GM18511 (cell line): Measurements from ENCODE around the gene BCL2L2.
"Not testable (repeated sequence)": the region's sequence is repeated elsewhere in the genome, so short reads cannot be mapped to it uniquely, and the experiment has no call there.

Experiments
- ATAC-seq: cut with Tn5 transposase; IDR thresholded peaks from one replicate; pipeline ENCODE4 v1.9.1; 2021; ENCODE audit warnings: mild to moderate bottlenecking, moderate library complexity; ENCODE audit not compliant: unreplicated experiment

BCL2L2 gene

DNA sequence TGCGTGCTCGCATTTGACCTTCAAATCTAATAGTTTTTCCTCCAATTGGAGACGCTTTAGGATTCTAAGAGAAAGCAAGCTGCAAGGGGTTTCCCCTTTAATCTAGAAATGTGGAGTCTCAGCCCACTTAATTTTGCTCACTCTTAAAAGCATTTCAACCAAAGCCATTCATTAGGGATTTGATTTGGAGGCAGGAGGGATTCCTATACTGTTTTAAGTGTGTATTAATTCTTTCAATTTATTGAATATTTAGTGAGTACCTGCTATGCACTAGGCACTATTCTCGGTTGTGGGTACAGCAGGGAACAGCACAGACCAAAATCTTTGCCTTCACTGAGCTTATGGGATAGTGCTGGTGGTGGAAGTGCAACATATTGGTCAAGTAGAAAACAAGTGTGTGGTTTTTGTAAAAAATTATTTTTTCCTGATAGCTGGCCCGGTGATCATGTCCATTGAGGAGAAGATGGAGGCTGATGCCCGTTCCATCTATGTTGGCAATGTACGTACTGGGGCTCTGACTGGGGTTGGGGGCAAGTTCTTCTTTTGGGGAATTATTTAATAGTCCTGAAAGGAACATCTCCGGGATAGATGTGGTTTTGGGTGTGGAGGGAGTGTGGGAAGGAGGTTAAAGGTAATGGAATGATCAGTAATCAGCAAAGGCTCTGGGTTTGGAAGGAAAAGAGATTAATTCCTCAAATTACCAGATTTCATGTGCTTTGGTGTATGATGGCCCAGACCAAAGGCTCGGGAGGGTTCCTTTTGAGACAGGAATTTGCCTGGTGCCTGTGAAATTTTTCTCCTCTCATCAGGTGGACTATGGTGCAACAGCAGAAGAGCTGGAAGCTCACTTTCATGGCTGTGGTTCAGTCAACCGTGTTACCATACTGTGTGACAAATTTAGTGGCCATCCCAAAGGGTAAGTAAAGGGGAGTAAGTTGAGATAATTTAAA is 16.2 kb downstream of the BCL2L2 start:
- no peak for ATAC-seq

DNA sequence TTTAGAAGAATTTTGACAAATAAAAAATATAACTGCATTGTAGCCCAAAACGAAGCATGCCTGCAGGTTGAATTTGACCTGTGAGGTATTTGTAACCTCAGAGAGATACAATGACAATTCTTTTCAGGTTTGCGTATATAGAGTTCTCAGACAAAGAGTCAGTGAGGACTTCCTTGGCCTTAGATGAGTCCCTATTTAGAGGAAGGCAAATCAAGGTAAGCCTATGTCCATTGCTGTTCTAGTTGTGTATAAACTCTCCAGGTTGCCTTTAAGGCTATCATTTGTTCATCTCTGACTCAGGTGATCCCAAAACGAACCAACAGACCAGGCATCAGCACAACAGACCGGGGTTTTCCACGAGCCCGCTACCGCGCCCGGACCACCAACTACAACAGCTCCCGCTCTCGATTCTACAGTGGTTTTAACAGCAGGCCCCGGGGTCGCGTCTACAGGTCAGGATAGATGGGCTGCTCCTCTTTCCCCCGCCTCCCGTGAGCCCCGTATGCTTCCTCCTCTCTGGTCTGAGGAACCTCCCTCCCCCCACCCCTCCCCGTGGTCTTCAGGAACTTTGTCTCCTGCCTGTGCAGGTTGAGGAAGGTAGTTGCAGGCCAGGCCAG is 17.3 kb downstream of the BCL2L2 start:
- ATAC-seq = no peak

DNA sequence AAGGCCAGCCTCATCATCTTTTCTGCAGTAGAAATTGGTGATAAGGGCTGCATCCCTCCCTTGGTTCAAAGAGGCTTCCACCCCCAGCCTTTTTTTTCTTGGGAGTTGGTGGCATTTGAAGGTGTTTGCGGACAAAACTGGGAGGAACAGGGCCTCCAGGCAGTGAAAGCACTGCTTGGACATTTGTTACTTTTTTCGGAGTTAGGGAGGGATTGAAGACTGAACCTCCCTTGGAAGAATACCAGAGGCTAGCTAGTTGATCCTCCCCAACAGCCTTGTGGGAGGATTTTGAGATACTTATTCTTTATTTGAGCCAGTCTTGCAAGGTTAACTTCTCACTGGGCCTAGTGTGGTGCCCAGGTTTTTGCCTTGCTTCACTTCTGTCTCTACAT is 17.8 kb downstream of the BCL2L2 start:
- no peak for ATAC-seq

DNA sequence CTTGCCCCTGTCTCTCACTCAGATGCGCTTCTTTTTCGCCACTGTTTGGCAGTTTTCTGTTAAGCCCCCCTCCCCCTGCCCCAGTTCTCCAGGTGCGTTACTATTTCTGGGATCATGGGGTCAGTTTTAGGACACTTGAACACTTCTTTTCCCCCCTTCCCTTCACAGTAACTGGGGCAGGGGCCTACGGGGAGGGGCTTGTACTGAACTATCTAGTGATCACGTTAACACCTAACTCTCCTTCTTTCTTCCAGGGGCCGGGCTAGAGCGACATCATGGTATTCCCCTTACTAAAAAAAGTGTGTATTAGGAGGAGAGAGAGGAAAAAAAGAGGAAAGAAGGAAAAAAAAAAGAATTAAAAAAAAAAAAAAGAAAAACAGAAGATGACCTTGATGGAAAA is 18.4 kb downstream of the BCL2L2 start:
- no peak for ATAC-seq

DNA sequence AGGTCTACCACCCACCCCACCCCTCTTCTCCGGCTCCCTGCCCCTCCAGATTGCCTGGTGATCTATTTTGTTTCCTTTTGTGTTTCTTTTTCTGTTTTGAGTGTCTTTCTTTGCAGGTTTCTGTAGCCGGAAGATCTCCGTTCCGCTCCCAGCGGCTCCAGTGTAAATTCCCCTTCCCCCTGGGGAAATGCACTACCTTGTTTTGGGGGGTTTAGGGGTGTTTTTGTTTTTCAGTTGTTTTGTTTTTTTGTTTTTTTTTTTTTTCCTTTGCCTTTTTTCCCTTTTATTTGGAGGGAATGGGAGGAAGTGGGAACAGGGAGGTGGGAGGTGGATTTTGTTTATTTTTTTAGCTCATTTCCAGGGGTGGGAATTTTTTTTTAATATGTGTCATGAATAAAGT is 19.1 kb downstream of the BCL2L2 start:
- not testable (repeated sequence) for ATAC-seq

DNA sequence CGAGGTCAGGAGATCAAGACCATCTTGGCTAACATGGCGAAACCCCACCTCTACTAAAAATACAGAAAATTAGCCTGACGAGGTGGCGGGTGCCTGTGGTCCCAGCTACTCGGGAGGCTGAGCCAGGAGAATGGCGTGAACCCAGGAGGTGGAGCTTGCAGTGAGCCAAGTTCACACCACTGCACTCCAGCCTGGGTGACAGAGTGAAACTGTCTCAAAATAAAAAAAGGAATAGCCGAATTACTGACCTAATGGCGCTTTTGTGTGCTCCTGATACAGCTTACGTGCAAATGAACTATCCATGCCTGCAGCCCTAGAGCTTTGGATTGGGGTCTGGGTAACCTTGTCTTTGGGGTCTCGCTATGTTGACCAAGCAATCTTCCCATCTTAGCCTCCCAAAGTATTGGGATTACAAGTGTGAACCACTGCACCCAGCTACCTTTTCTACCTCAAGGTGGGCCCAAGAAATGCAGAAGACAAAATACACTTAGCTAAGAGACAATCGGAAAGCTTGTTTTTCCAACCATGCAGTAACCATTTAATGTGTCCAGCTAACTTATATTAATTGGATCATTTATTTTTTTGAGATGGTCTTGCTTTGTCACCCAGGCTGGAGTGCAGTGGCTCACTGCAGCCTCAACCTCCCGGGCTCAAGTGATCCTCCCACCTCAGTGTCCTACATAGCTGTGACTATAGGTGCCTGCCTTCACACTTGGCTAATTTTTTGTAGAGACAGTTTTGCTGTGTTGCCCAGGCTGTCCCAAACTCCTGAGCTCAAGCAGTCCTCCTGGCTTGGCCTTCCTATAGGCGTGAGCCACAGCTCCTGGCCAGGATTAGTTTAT is 20.1 kb downstream of the BCL2L2 start:
- ATAC-seq = no peak

DNA sequence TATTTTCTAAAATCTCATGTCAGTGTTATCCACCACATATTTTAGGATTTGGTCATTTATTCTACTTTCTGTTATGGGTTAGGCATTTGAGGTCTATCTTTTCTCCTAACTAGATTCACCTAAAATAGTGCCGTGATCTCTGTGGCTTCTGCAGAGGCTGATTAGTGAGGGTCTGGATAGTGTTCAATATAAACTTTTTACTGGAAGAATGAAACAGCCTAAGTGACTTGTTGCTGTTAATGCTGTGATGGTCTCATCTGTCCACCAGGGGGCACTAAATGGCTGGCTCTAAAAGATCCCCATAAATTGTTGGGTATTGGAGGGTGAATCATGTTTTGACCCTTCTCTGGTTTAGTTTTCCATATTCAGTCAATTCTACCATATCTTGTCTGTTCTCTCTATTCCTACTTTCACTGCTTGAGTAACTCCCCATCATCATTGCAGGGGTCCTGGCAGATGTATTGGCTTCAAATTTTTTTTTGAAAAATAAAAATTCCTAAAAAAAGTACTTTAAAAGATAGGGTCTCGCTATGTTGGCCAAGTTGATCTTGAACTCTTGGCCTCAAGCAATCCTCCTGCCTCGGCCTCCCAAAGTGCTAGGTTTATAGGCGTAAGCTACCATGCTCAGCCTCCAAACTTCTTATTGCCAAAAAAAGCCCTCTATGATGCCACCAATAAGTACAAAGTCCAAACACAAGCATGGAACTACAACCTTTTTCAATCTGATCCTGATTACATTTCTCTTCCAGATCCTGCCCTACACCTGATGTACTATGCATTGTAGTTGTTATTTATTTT is 21.5 kb downstream of the BCL2L2 start:
- ATAC-seq = no peak

DNA sequence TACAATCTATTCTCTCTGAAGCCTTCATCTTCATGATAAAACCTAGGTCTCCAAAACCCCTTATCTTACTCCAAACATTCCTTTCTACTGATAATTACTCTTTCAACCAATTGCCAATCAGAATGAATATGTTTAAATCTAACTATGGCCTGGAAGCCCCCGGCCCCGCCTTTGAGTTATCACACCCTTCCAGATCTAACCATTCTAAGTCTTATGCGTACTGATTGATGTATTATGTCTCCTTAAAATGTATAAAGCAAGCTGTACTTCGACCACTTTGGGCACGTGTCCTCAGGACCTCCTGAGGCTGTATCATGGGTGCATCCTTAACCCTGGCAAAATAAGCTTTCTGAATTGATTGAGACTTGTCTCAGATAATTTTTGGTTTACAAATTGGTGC is 29.0 kb downstream of the BCL2L2 start:
- no peak for ATAC-seq

DNA sequence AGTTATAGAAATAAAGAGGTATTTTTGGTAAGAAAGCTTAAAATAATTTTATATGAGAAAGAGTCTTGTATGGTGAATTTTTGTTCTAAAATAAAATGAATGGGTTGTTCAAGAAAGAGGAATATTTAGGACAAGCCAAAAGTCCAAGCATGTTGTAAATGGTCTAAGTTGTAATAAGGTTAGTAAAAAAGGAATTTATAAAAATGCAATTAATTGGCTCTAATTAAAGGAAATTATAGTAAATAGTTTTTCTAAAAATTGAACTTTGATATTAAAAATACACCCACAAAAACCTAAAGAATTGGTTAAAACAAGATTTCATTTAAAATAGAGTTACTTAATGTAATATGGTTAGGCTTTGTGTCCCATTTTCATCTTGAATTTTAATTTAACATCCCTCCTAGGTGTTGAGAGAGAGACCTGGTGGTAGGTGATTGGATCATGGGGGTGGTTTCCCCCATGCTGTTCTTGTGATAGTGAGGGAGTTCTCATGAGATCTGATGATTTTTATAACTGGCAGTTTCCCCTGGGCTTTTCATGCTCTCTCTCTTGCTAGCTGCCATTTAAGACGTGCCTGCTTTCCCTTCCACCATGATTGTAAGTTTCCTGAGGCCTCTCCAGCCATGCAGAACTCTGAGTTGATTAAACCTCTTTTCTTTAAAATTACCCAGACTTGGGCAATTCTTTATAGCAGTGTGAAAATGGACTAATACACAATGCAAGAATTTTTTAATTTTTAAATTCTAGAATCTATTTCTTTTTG is 33.1 kb downstream of the BCL2L2 start:
- no peak for ATAC-seq

DNA sequence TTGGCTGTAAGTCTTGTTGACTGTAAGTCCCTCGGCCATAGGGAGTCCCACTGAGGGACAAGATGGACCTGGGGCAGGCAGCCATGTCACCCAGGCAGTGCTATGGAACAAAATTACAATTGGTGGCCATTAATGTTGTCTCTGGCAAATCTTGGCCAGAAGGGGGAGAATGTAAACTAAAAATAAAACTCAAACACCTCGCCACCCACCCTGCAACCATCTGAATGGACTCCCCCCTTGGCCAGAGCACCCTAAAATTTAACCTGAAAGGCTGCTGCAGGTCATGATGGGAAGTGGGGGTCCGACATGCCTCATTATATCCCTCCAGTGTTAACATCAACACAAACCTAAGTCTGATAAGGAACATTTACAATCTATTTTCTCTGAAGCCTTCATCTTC is 37.8 kb downstream of the BCL2L2 start:
- no peak for ATAC-seq

DNA sequence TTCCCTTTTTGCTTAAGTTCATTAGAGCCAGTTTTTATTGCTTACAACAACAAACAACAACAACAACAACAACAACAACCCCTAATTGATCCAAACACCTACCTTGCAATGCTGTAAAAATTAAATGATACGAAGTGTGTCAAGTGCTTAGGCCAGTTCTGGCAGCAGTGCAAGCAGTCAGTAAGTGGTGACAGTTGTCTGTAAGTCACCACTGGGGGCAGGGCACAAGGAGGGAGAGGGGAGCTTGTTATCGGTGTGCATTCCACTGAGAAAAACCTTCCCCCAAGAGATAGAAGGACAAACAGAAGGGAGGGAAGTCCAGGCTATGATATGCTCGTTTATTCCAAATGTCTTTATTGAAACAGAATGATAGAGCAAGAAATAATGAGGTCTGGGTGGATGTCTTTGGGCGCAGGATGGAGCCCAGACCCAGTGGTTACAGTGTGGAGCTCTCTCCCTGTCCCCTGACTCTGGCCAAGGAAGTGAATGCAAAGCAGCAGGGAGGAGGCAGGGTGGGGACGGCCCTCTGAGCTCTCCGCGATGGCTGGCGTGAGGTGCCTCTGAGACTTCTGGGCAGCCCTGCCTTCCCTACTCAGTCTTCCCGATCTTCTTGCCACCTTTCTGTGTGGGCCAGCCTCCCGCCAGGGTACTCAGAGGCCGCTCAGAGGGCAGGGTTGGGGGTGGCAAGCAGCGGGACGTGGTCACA is 39.5 kb downstream of the BCL2L2 start:
- no peak for ATAC-seq

DNA sequence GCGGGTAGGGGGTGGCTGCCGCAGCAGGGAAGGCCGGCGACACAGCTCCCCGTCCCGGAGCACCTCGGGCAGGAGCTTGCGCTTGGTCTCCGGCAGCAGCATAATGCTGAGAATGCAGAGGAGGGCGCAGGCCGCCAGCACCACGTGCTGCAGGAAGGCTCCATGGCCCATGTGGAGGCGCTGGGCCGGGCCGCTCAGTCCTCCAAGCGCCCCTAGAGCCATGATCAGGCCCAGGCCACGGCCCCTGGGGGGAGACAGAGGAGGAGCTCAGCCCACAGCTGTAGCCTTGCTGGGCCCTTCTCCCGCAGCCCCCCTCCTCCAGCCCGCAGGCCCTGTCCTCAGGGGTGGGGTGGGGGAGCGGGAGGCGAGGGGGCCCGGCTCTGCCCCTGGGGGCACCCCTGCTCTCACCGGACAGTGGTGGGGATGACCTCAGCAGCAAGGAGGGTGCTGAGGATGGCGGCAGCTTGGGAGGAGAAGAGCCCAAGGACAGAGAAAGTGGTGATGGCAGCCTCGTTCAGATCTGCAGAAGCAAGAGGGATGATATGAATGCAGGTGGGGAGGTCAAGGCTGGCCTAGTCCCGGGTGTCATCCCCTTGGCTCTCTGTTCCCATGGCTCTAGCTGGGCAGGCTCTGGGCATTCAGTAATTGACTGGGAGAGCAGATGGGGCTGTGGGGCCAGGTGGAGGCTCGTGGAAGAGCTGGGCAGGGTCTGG is 40.2 kb downstream of the BCL2L2 start:
- ATAC-seq = no peak

DNA sequence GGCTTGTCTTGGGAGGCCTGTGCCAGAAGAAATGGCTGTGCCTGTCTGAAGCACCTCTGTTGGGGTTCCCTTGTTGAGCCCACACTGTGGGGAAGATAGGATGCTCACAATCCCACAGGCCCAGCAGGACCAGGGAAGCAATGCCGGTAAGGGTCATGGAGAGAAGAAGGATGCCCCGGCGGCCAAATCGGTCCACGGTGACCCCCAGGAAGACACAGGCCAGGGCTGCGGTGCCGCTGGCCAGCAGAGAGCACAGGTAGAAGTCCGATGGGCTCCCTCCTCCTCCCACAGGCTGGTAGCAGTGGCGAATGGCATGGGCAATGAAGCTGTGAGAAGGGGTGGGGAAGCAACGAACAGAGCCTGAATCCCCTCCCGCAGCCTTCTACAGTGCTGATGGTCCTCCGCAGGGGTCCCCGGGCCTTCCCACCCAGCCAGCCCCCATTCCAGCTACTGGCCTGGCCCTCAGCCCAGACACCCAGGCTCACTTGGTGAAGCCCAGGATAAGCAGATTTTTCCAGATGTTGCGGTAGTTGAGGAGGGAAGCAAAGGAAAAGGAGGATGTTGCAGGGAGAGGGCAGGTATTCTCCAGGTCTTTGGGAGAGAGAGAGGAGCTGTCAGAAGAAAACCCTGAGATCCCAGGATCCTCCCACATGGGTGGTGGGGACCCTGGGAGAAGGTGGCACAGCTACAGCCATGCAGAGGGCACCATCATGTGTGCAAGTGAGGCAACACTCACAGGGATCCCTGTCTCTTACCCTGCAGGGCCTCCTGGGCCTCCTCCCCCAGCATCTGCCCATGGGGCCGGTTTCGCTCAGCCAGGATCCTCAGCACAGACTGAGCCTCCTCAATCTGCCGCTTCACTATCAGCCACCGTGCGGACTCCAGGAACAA is 41.0 kb downstream of the BCL2L2 start:
- ATAC-seq = no peak

DNA sequence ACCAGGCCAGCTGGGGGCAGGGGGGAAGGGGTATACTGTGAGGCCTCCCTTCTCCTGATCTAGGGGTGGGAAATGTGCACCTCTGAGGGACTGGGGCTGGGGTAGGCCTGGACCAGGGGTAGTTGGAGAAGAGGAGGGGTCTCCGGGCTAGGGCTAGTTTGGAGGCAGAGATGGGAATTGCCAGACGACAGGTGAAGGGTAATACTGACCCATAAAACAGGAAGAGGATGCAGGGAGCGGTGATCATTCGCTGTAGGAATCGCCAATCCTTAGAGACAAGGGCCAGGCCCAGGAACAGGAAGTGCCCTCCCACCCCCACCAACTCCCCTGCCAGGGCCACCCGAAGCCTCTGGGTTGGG is 41.6 kb downstream of the BCL2L2 start:
- ATAC-seq = no peak

DNA sequence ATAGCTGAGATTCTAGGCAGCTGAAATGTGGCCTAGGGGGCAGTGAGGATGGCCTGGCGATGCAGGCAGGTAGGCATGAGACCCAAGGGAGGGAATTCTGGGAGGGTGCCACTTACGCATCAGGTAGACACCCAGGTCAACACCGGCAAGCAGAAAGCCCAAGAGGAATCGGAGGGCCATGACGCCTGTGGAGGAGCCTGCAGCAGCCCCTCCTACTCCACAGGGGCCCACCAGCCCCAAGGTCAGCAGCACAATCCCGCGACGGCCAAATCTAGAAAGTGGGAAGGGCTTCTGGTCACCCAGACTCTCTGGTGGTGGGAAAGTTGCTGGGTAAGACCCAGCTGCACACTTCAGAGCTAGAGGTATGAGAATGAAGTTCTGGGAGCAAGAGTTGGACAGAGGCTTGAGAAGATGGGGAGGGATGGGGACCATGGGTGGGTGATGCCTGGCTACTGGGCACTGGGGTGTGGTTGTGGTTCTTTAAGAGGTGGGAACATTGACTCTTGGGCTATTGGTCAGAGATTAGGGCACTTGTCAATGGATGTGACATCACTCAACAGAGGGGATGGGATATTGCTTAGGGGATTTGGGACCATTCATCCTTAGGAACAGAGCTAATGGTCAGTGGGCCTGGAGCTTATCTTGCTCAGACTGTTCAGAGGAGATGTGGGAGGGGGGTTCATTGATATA is 42.7 kb downstream of the BCL2L2 start:
- ATAC-seq = no peak

DNA sequence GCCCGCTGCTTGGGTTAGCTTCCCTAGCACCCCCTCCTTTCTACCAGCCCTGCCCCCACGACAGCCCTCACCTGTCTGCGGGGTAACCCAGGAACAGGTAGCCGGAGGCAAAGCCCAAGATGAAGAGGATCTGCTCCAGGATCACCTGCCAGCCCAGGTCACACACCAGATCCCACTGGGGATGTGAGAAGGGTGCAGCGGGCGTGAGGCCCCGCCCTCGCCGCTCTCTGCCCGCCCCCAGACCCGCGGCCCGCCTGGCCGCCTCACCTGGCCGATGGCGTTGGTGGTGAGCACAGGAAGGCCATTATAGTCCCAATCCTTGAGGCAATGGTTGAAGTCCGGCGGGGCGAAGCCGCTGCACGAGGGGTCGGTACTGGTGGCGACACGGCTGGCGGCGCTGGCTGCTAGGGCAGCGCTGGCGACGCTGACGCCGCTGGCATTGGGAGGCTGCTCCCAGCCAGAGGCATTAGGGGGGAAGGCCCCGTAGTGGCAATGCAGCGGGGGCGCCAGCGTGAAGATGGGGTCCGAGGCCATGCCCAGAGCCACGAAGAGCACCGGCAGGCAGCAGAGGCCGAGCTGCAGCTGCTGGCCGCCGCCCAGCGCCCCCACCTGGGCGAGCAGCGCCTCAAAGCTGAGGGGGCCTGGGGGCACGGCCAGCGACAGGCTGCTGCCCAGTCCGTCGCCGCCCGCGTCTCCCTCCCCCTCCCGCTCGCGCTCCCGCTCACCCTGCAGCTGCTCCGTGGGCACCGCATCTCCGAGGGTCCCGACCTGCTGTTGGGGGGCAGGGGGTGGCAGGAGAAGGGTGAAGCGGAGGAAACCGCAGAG is 45.3 kb downstream of the BCL2L2 start:
- ATAC-seq = no peak
